H1 (cell line): ENCODE measurements around the gene NIN. TPM values are rescaled to one million over a fixed set of nuclear protein-coding genes. Genes with fewer than 3 reads are reported as not detected.

ENCODE experiments used
- CEBPB ChIP-seq: IDR thresholded peaks from 2 replicates; pipeline ENCODE4 v1.6.1; 2012; ENCODE audit warnings: low read depth, low read length
- EZH2 ChIP-seq: fragments of 200-600 bp; sonication (generic); IDR thresholded peaks from 2 replicates; pipeline ENCODE4 v1.7.1; 2012; ENCODE audit warnings: low read depth, mild to moderate bottlenecking, moderate library complexity, low read length, inconsistent platforms; ENCODE audit not compliant: severe bottlenecking
- KDM5A ChIP-seq: fragments of 200-600 bp; IDR thresholded peaks from 2 replicates; pipeline ENCODE4 v1.7.1; 2012; ENCODE audit warnings: mild to moderate bottlenecking, low read length, inconsistent platforms, mixed read lengths
- SIX5 ChIP-seq: IDR thresholded peaks from 2 replicates; pipeline ENCODE4 v1.6.1; 2011; ENCODE audit warnings: mild to moderate bottlenecking, low read depth, low read length
- TAF1 ChIP-seq: IDR thresholded peaks from 2 replicates; pipeline ENCODE4 v1.6.1; 2011; ENCODE audit warnings: mild to moderate bottlenecking, low read depth, low read length
- polyA plus RNA-seq, 7 experiments: library from polyadenylated mRNA; depleted of rRNA in 3 of 7; stranded (reverse) in 5 of 7; unstranded in 2 of 7; fragments of >200 nt in 5 of 7; fragments of 200-250 nt in 2 of 7; gene quantifications; 1 replicate in 5 of 7; 2 replicates in 1 of 7; 4 replicates in 1 of 7; pipeline versions ENCODE4 v1.2.1 to v1.2.3, GENCODE V29; 2011 to 2013; ENCODE audit warnings: missing spikeins in 2 of 7, mixed read lengths in 2 of 7
- total RNA-seq: library from RNA; stranded (reverse); fragmentation: NEBNext Ultra II Directional; extraction: Animal tissue kit (Norgen Biotek cat#: 25700); gene quantifications from 2 replicates; pipeline ENCODE4 v1.2.1, GENCODE V29; 2021

The NIN gene
- total and polyA plus RNA-seq, 2 of the 8 experiments (the other 6 are each of a cell fraction or from before 2014, with no cell fraction given) = 3.2 to 21.3 TPM

GRCh38 chr14:50725761-50726160 is 105.2 kb downstream of the NIN start (continued):
- TF ChIP-seq EZH2 (no peak), CEBPB (no peak), SIX5 (no peak), KDM5A (no peak), TAF1 (no peak)
